ENCODE measurements around the gene KRTDAP. TPM values are rescaled to one million over a fixed set of nuclear protein-coding genes. Genes with fewer than 3 reads are reported as not detected.

The KRTDAP gene
- total RNA-seq, 1 donor, result not detected

DNA sequence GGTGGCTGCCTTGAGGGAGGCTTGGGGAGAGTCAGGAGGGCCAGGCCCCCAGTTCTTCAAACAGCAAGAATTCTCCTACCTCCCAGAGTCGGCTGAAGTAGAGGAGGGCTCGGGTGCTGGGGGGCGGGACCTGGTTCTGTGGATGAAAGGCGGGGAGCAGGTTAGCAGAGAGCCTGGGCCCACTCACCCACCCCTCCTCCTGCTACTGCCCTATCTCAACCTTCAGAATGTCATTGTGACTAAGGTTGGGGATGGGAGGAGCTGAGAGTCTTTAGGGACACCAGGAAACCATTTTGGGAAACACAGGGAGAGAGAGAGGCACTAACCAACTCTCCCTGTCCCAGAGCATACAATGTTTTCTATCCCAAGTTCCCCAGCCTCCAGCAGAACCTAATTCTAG, 12.5 kb upstream of the KRTDAP start:
- Histone ChIP-seq H3K27me3 (ENCODE audit: insufficient read depth, low read length) (no peaks in the 10 kb centered on the region), H3K4me3 (ENCODE audit: low read length) (no peak overlapping the region), H3K4me1 (ENCODE audit: insufficient read depth, low read length) (no peaks in the 10 kb centered on the region), H3K9me3 (ENCODE audit: low read depth, low read length) (no peaks in the 10 kb centered on the region)

DNA sequence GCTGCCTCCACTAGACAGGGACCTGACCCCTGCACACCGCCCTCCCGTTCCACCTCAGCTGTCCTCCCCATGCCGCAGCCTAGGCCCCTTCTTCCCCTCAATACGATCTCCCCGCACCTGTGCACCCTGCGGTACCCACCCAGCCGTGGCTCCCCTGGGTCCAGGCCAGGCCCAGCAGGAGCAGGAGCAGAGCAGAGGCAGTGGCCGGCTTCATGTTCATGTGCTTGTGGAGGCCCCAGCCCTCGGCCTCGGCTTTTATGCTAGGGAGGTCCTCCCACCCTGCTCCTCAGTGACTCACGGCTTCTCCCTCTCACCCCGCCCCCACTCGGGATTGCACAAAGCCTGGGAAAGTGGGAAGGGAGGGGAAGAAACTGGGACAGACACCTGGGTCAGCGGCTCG, 11.4 kb upstream of the KRTDAP start:
- Histone ChIP-seq H3K4me1 (ENCODE audit: insufficient read depth, low read length) (no peaks in the 10 kb centered on the region), H3K4me3 (ENCODE audit: low read length) (no peak overlapping the region), H3K27me3 (ENCODE audit: insufficient read depth, low read length) (no peaks in the 10 kb centered on the region), H3K9me3 (ENCODE audit: low read depth, low read length) (no peaks in the 10 kb centered on the region)

DNA sequence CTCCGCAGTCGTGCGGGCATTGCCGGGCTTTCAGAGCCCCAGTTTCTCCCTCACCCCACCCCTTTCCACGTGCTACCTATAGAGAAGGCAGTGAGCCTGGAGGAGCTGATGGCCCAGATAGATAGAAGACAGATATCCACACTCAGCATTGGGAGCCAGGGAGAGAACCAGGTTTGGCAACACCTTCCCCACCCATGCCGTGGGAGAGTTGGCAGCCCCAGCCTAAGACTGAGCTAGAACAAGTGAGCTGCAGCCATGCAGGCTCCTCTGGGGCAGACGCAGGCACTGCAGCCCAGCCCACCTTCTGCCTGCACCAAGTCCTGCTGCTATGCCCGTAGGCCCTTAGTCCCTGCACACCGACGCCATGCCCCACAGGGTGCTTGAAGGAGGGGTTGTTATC, 10.3 kb upstream of the KRTDAP start:
- Histone ChIP-seq H3K27me3 (ENCODE audit: insufficient read depth, low read length) (no peaks in the 10 kb centered on the region), H3K9me3 (ENCODE audit: low read depth, low read length) (no peaks in the 10 kb centered on the region), H3K4me3 (ENCODE audit: low read length) (no peak overlapping the region), H3K4me1 (ENCODE audit: insufficient read depth, low read length) (no peaks in the 10 kb centered on the region)

DNA sequence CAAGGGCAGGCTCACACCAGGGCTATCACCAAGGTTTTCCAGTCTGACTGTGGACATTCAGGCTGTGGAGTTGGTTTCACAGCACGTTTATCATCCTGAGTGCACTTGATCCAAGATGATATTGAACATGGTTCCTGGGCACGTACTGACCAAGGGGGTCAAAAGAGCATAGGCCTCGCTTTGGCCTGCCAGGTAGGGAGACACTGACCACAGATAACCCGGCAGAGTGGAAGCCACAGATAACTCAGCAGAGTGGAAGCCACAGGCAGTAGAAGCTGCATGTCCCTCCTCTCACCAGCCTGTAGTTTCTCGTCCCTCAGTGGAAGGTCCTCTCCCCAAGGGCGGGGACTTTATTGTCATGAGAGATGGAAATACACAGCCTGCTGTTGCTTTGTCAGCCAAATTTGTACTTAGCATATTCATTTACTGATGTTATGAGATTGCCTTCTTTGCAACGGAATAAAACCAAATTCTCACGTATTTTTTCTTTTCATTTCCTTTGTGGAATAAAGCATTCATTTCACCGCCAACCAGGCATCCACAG, 8.8 kb upstream of the KRTDAP start:
- H3K9me3 ChIP-seq (ENCODE audit: low read depth, low read length), result no peaks in the 10 kb centered on the region
- no peaks in the 10 kb centered on the region for H3K27me3 ChIP-seq (ENCODE audit: insufficient read depth, low read length)
- H3K4me1 ChIP-seq (ENCODE audit: insufficient read depth, low read length), result peaks cover 3% of the 10 kb centered on the region
- no peak overlapping the region for H3K4me3 ChIP-seq (ENCODE audit: low read length)

DNA sequence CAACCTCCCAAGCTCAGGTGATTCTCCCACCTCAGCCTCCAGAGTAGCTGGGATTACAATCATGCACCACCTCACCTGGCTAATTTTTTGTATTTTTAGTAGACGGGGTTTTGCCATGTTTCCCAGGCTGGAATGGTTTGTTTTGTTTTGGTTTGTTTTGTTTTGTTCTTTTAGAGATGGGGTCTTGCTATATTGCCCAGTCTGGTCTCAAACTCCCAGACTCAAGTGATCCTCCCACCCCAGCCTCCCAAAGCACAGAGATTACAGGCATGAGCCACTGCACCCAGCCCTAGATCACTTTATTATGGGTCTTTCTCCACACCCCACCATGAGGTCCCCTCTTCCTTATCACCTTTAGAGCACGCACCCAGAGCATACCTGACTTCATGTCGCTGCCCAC, 8.0 kb upstream of the KRTDAP start:
- Histone ChIP-seq H3K4me1 (ENCODE audit: insufficient read depth, low read length) (peaks cover 3% of the 10 kb centered on the region), H3K4me3 (ENCODE audit: low read length) (no peak overlapping the region), H3K9me3 (ENCODE audit: low read depth, low read length) (no peaks in the 10 kb centered on the region), H3K27me3 (ENCODE audit: insufficient read depth, low read length) (no peaks in the 10 kb centered on the region)

DNA sequence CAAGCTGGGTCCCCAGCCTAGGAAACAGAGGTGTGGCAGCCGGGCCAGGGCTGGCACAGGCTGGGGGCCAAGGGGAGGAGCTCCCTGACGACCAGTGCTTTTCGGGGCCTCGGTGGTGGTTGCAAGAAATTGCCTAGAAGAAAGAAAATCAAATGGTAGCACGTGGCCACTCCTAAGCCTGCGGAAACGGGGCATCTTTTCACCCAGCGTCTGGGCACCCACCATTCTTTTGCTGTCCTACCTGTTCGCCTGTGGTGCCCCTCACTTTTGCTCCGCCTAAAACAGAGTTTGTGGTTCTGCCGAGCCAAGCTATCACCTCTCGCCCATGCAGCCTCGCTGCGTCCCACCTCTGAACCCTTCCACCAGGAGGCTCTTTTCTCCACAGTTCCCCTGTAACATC, 7.1 kb upstream of the KRTDAP start:
- Histone ChIP-seq H3K4me1 (ENCODE audit: insufficient read depth, low read length) (peaks cover 3% of the 10 kb centered on the region), H3K27me3 (ENCODE audit: insufficient read depth, low read length) (no peaks in the 10 kb centered on the region), H3K9me3 (ENCODE audit: low read depth, low read length) (no peaks in the 10 kb centered on the region), H3K4me3 (ENCODE audit: low read length) (no peak overlapping the region)

DNA sequence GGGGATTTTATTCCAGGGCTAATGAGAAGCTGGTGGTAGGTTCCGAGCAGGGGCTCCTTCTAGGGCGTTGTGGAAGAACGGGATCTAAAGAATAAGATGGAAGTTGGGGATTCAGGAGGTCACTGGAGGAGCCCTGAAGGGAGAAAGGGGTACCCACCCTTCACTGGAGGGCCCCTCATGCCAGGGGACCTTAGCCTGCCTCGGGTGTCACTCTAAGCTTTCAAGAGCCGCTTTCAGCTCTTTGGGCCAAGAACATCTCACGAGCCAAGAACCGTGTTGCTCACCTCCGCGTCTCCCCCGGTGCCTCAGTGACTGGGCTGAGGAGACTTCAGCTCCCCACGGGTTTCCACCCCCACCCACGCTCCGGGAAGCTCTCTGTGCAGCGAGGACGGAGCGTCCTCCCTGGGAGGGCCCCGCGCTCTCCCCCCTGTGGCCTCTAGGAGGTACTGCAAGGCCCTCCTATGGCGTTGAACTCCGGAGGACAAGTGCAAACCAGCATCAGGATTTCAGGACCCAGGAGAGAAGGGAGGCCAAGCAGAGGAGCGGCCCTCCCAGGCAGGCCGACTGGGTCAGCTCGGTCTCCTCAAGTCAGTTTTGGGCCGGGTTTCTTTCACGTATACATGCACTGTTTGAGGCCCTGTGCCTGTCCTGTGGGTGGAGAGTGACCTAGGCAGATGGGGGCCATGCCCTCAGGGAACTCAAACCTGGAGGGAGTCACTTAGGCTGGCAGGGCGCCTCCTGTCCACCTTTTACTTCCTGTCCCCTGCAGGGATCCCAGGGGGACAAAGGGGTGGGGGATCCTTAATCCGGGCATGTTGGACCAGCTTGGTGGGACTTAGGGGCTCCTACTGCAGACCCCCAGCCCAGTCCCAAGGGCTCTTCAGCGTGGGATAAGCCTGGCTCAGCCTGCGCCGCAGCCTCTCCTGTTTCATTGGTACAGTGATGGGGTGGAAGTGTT, 5.1 kb upstream of the KRTDAP start:
- H3K4me3 ChIP-seq (ENCODE audit: low read length), result no peak overlapping the region
- H3K9me3 ChIP-seq (ENCODE audit: low read depth, low read length), result no peaks in the 10 kb centered on the region
- no peaks in the 10 kb centered on the region for H3K27me3 ChIP-seq (ENCODE audit: insufficient read depth, low read length)
- peaks cover 3% of the 10 kb centered on the region for H3K4me1 ChIP-seq (ENCODE audit: insufficient read depth, low read length)

DNA sequence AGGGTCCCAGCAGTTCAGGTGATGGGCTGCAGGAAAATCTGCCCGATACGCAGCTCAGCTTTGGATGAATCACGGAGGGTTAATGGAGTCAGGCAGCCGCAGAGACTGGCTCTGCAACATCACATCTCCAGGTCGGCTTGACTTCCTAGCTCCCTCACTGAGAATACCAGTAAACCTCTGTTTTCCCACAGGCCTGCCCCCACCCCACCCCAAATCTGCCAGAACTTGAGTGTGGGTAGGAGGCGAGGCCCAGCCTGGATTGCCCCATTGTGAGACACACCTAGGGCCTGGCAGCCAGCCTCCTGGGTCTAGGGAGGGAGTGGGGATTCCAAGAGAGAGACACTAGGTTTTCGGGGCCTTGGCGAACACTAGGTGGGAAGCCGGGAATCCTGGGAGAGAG, 3.7 kb upstream of the KRTDAP start:
- no peaks in the 10 kb centered on the region for H3K27me3 ChIP-seq (ENCODE audit: insufficient read depth, low read length)
- H3K4me1 ChIP-seq (ENCODE audit: insufficient read depth, low read length), result peaks cover 3% of the 10 kb centered on the region
- H3K9me3 ChIP-seq (ENCODE audit: low read depth, low read length), result no peaks in the 10 kb centered on the region
- H3K4me3 ChIP-seq (ENCODE audit: low read length), result no peak overlapping the region

DNA sequence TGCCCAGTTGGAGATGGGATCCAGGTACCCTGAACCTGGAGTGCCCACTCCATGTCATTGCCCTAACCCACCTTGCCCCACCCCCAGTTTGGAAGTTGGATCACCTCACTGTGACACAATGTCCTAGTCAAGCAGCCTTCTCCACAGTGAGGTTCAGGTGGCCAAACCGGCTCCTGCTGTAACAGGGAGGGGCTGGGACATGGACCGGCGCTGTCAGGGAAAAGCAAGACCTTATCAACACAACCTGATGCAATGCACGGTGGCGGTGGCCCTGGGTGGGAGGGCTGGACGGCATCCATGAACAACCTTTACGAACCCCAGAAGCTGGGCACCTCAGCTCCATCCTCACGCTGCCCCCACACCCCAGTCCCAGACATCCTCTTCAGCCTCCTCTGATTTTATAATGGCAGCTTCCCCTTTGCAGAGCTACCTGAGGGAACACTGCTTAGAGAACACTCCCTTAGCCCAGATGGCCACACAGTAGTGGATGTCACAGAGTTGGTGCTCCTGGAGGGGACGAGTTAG, 1.6 kb upstream of the KRTDAP start:
- Histone ChIP-seq H3K9me3 (ENCODE audit: low read depth, low read length) (no peaks in the 10 kb centered on the region), H3K27me3 (ENCODE audit: insufficient read depth, low read length) (no peaks in the 10 kb centered on the region)

DNA sequence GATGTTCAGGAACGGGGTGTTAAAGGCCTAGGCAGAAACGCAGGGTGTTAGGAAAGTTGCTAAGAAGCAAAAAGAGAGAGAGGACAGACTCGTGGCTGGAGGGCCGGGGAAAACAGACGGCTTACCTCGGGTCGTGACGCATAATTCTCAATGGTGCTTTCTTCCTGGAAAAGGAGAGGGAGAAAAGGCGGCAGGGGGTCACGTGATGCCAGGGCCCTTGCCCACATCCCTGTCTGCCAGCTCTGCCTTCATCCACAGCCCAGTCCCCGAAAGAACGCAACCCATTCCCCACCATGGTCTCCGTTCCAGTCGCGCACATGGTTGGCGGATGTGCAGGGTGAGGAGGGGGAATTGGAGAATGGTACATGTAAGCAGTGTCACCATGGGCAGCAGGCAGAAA, 1.6 kb downstream of the KRTDAP start:
- Histone ChIP-seq H3K4me1 (ENCODE audit: insufficient read depth, low read length) (no peaks in the 10 kb centered on the region), H3K4me3 (ENCODE audit: low read length) (no peak overlapping the region), H3K27me3 (ENCODE audit: insufficient read depth, low read length) (no peaks in the 10 kb centered on the region), H3K9me3 (ENCODE audit: low read depth, low read length) (no peaks in the 10 kb centered on the region)

More for the DNA sequence above, 1.6 kb upstream of the KRTDAP start:
- Histone ChIP-seq H3K4me3 (ENCODE audit: low read length) (no peak overlapping the region), H3K4me1 (ENCODE audit: insufficient read depth, low read length) (peaks cover 3% of the 10 kb centered on the region)

DNA sequence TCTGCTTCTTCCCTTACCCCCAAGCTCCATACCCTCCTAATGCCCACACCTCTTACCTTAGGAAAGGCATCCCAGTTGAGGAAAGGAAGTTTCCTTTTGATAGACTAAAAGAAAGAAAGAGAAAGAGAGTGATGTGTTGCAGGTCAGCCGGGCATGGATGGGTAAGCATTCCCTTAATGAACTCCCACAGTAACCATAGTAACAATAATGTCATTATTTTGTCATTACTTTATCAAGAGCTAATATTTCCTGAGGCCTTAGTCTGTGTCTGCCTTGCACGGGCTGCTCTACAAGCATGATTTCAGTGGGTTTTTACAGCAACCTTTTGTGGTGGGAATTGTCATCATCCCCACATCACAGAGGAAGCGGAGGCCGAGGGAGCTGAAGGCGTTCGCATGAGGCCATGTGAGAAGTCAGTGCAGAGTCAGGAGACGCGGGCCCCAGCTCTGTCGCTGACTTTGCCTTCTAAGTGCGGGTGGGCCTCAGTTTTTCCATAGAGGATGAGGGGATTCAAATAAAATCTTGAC, 2.5 kb downstream of the KRTDAP start:
- H3K4me3 ChIP-seq (ENCODE audit: low read length), result no peak overlapping the region
- H3K9me3 ChIP-seq (ENCODE audit: low read depth, low read length), result no peaks in the 10 kb centered on the region
- H3K4me1 ChIP-seq (ENCODE audit: insufficient read depth, low read length), result no peaks in the 10 kb centered on the region
- H3K27me3 ChIP-seq (ENCODE audit: insufficient read depth, low read length), result no peaks in the 10 kb centered on the region

DNA sequence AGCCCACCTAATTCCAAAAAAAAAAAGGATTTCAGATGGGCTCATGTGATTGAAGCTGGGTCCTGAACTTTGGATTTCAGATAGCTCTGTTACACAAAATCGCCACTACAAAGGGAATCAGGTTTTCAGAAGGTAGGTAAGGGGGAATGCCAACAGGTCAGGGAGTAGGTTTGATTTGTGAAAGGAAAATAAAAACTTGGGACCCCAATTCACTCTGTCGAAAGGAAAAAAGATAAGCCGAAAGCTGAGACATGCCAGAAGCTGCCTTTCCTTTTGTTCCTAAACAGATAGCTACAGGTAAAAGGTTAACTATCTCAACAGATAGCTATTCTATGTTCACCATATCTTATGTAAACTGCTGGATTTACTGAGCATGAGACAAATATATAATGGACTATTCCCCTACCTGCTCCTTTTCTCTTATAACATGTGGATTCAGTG, 4.0 kb downstream of the KRTDAP start:
- no peaks in the 10 kb centered on the region for H3K9me3 ChIP-seq (ENCODE audit: low read depth, low read length)
- no peaks in the 10 kb centered on the region for H3K27me3 ChIP-seq (ENCODE audit: insufficient read depth, low read length)
- H3K4me1 ChIP-seq (ENCODE audit: insufficient read depth, low read length), result no peaks in the 10 kb centered on the region
- no peak overlapping the region for H3K4me3 ChIP-seq (ENCODE audit: low read length)

DNA sequence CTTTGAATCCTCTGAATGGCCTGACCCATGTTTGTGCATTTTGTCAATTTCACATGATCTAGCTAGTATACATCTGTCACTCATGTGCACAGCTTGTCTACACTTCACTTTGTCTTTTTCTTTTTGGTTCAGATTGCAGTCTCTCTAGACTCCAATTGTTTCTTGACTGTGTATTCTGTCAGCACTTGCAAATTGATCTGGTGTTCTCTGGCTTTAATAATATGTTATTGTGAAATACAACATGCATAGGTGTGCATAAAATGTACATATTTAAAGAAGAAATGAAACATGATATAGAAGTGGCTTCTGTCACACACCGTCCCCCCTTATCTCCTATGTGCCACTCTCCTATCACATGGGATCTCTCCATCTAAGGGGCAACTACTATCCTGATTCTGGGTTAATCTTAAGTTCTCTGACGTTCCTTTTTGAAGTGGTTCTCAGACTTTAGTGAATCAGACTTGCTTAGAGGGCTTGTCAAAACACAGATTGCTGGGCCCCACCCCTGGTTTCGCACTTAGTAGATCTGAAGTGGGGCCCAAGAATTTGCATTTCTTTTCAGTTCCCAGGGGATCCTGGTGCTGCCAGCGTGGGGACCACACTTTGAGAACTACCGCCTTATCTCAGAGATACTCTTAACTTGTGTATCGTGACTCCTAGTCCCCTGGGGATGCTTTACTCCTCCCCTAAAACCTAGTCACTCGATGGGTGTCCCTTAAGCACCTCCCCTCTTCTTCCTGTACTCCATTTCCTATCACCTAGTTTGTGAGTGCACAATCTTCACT, 5.8 kb downstream of the KRTDAP start:
- Histone ChIP-seq H3K9me3 (ENCODE audit: low read depth, low read length) (no peaks in the 10 kb centered on the region), H3K4me1 (ENCODE audit: insufficient read depth, low read length) (no peaks in the 10 kb centered on the region), H3K4me3 (ENCODE audit: low read length) (no peak overlapping the region), H3K27me3 (ENCODE audit: insufficient read depth, low read length) (no peaks in the 10 kb centered on the region)

DNA sequence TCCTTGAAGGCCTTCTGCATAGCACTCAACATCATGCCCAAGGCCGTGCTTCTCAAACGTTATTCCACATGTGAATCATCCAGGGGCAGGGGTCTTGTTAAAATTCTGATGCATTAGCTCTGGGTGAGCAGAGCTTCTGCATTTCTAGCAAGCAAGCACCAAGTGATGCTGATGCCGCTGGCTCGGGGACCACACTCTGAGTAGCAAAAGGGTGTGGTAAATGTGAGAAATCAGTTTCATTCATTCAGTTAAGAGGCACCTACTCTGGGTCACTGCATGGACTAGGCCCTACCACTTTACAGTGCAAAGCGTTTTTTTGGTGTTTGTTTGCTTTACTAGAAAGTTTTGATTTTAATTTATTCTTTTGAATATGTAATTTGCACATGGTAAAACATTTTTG, 7.2 kb downstream of the KRTDAP start:
- Histone ChIP-seq H3K27me3 (ENCODE audit: insufficient read depth, low read length) (no peaks in the 10 kb centered on the region), H3K4me1 (ENCODE audit: insufficient read depth, low read length) (no peaks in the 10 kb centered on the region), H3K4me3 (ENCODE audit: low read length) (no peak overlapping the region), H3K9me3 (ENCODE audit: low read depth, low read length) (no peaks in the 10 kb centered on the region)

All from mononuclear cell (primary cell).